Stimulated activated CD4-positive, alpha-beta T cell treated with anti-CD3 and anti-CD28 coated beads, Interleukin-1b, Interleukin-23, amount 100 ng/mL, for 1 hour (primary cell): ENCODE results near the gene FAM131A.

Experiments
- DNase-seq, 2 donors: peaks; one replicate each; pipeline ENCODE4 v3.0.0-alpha.2; 2020; ENCODE audit warnings: low read depth in 2 of 2

The FAM131A gene

DNA sequence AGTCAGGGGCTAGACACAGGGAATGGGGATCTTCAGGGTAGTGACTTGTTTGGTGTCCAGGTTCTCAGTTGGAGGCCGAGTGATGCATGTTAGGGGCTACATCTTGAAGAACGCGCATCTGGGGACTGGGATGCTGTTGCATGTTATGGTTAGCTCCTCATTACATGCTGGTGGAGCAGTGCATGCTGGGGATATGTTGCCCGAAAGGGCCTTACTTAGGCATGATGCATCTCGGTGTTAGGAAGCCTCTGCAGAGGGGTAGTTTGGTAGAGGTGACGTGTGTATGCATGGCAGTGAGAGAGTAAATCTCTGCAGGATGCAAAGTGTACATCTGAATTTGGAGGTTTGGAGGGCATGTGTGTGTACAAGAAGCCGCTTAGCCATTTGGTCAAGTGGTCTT is 20.6 kb upstream of the FAM131A start:
- no peak for DNase-seq

GRCh38 chr3:184317201-184317600 is 20.2 kb upstream of the FAM131A start:
- no peak for DNase-seq

GRCh38 chr3:184320104-184320445 is 17.3 kb upstream of the FAM131A start:
- DNase-seq = no peak

GRCh38 chr3:184321666-184322065 is 15.7 kb upstream of the FAM131A start:
- no peak for DNase-seq

DNA sequence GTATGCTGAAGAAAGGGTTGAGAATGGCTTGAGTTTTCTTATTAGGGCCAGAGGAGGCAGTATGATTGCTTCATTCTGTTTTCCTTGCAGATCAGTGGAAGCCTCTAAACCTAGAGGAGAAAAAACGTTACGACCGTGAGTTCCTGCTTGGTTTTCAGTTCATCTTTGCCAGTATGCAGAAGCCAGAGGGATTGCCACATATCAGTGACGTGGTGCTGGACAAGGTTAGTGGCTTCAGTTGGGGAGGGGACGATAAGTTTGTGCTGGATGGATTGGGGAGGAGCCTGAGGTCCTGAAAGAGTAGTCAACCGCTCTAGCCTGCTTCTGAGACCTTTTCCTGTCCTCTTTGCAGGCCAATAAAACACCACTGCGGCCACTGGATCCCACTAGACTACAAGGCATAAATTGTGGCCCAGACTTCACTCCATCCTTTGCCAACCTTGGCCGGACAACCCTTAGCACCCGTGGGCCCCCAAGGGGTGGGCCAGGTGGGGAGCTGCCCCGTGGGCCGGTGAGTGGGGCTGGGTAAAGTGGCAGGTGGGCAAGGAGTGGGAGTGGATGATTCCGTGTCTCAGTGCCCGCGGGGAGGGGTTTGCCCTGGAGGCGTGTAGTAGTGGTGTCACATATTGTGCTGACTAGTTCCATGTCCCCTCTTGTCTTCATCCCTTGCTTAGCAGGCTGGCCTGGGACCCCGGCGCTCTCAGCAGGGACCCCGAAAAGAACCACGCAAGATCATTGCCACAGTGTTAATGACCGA is 14.5 kb upstream of the FAM131A start:
- no peak for DNase-seq

GRCh38 chr3:184323696-184324095 is 13.7 kb upstream of the FAM131A start:
- no peak for DNase-seq

- DNase-seq = no peak
These were observed 12.1 kb upstream of the FAM131A start for GRCh38 chr3:184325269-184325668.

DNA sequence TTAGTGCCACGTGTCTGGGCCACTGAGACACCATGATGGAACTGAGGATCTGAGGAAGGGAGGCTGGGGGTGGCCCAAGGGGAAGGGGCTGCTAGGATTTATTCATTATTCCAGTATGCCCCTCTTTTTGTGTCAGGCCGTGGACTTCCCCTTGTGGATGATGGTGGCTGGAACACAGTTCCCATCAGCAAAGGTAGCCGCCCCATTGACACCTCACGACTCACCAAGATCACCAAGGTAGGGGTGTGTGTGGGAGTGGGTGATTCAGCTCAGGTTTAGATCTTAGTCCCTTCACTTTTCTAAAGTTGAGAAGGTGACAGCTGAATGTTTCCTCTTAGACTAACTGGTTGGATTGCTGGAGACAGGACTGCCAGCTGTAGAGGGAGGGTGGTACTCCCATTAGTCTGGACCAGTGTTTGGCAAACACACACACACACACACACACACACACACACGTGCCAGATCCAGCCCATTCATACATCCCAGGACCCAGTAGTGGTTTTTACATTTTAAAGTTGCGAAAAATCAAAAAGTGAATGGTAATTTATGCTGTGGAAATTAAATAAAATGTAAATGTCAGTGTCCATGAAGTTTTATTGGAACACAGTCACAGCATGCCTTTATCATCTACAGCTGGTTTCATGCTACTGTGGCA is 11.6 kb upstream of the FAM131A start:
- DNase-seq = peak in 1 of 2 donors; percentile 26

- DNase-seq = no peak
These were observed 10.2 kb upstream of the FAM131A start for GRCh38 chr3:184327171-184327570.

- no peak for DNase-seq
These were observed 8.9 kb upstream of the FAM131A start for GRCh38 chr3:184328516-184328915.

DNA sequence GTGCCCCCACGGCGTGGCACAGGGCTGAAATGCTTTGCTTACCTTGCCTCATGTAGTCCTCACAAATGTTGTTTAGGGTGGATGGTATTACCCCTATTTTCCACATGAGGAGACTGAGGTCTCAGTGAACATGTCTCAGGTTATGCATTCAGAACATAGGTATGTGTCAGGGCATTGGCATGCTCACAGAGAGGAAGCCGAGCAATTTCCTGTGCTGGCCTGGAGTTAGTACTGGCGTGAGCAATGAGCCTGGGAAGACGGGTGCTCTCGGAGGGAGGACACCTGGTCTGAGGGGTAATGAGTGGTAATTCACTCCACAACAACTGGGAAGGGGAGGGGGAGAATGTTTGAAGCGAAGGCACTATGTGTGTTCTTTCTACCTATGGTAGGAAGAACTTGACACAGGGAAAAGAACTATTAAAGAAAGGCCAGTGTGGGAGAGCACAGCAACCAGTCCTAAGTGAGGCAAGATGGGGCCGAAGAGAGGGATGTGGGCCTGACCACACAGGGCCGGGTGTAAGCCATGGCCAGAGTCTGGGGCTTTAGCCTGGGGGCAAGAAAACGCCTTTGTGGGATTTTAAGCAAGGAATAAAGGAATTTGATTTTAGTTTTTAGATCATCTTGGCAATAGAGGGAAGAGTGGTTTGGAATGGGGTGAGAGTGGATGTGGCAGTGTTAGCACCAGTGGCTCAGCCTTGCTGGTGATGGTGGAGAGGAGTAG is 4.9 kb upstream of the FAM131A start:
- no peak for DNase-seq

DNA sequence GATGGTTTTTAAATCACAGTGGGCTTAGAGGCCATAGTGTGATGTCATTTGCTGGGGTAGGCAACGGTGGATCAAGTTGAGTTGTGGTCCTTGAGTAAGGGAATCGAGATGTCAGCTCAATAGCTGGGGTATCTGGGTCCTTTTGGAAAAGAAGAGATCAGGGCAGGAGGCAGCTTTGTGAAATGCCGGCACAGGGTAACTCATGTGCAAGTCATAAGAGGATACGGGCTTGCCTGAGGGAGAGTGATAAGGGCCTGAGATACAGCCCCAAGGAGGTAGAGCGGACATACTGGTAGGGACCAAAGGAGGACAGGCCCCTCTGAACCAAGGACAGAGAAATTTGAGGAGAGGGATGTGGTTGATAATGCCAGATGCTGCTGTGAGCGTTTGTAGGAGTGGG is 4.2 kb upstream of the FAM131A start:
- no peak for DNase-seq

DNA sequence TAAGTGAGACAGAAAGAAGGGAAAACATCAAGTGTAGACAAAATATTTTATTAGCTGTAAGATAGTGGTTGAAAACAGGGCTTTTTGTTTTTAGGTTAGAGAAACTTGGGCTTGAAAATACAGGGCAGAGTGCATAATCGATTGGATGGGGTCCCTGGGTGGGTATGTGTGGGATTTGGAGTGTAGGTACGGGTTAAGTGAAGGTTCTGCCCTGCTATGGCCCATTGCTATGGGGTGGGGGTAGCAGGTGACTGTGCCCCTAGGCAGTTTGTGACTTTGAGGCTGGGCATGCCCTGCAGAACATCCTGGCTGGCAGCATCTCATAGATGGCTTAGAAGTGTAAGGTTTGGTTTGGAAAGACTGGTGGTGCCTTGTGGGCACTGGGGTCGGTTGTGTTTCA is 3.7 kb upstream of the FAM131A start:
- DNase-seq = no peak

DNA sequence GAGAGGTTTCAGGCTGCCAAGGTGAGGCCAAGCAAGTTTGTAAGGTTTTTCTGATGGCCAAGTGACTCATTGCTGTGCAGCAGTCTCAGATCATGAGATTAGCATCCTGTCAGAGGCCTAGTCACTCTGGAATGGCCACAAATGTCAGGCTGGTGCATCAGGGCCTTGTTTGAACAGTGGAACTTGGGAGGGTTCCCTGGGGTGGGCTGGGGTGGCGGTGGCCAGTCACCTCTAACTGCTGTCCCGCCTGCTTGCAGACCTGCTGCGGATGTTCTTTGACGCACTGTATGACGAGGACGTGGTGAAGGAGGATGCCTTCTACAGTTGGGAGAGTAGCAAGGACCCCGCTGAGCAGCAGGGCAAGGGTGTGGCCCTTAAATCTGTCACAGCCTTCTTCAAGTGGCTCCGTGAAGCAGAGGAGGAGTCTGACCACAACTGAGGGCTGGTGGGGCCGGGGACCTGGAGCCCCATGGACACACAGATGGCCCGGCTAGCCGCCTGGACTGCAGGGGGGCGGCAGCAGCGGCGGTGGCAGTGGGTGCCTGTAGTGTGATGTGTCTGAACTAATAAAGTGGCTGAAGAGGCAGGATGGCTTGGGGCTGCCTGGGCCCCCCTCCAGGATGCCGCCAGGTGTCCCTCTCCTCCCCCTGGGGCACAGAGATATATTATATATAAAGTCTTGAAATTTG is 2.8 kb upstream of the FAM131A start:
- no peak for DNase-seq

DNA sequence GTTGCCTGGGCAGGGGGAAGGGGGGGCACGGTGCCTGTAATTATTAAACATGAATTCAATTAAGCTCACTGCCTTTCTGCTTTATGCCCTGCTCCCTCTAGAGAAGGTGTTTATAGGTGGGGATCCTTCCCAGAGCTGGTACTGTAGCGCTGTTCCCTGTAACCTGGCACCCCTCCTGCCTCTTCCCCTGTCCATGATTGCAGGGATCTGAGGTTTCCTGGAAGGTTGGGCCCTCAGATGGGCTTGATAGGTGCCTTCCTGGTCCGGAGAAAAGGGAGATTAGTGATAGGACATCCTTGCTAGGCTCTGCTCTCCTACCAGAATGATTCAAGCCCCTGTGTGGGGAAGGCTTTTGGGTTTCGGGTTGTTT is 2.1 kb upstream of the FAM131A start:
- no peak for DNase-seq

DNA sequence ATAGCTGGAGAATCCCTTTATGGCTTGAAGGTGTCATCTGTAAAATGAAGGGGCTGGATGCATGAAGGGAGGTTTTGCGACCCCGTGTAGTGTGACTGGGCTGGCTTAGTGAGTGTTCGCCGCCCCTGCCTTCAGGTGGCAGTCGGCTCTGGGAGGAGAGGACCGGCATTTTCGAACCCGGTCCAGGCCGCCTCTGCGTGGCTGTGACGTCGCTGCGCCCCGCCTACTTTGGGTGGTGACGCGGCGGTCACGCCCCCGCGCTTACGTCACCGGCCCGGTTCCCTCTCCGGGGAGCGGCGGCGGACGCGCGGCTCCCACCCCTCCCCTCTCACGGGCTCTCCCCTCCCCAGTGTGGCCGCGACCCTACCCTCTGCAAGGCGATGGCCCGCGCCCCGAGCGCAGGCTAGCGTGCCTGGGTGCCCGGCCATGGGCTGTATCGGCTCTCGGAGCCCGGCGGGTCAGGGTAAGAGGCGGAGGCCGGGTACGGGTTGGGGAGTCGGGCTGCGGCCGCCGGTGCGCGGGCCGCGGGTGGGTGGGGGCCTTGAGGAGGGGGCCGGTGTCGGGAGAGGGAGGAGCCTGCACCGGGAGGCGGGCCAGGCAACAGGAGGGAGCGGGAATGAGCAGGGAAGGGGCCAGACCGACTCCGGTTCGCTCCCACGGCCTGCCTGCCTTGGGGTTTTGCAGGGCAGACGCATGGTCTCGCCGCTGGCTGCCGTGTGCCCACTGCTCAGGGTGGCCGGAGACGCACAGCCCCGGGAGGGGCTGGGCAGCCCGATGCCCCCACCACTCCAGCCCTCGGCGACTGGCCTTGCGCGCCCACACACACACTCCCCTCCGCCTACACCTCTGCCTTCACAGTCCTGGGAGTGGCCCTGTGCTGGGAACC is 1.5 kb upstream of the FAM131A start:
- peak; percentile 62 to 84 for DNase-seq

DNA sequence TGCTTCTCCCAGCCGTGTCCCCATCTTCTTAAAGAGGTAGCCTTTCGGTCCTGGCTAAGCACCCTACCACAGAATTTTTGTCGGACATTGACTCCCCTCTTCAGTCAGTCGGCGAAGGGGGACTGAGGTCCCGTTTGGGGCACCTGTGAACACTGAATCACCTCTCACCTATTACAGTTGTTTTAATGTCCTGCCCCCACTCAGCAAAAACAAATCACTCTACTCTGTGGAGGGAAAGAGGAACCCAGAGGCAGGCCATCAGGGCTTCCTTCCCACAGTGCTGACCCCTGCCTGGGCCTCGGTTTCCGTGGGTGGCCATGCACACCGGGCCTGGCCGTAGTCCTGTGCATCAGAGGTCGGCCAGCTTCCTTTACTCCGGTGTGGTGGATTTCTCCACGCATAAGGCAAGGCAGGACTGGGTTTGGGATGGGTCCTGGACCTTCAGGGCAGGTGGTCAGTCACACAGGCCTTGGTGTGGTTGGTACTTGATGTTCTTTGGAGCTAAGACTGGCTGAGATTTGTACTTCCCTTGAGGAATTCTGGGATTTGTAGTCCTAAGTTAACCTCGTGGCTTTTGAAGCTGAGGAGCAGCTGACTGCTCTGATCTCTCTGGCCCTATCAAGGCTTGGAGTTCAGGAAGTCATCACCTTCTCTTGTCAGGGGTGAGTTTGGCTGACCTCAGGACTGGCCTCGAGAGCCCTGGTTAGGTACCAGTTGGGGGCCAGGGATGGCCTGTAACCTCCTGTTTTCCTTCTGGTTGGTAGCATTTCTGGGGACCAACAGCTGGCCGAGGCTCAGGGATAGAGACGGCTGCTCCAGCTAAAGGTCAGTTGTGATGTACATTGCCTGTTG is 627 bp upstream of the FAM131A start:
- DNase-seq = no peak

DNA sequence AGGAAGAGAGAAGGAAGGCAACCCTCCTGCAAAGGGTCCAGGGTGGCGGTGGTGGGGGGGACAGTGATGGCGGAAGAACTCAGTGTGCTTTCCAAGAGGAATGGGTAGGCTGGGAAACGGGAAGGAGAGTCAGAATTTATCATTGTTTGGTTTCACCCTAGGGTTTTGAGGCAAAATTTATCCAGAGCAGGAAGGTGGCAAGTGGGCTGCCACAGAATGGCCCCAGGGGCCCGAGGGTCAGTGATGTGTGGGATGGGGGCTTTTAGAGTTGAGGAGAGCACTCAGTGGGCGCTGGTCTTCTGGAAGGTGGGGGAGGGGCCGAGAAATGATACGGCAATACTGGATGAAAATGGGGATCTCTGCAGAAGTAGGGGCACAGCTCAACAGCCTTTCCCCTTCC is 581 bp downstream of the FAM131A start:
- no peak for DNase-seq

DNA sequence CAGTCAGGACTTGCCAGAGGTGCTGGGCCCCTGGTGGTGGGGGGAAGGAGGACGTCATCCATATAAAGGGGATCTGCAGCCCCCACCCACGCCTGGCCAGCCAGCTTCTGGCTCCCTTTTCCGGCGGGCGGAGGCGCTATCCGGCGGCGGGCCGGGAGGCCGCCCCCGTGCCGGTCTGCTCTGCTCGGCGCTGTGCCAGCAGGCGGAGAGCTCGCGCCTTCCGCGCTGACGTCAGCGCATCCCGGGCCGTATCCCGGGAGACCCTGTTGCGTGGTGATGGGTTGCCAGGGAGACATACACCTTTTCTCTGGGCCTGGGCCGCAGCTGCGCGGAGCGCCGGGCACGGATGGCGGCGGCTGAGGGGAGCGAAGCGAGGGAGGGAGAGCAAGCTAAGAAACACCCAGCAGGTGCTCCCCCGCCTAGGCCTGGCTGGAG is 1.1 kb downstream of the FAM131A start:
- DNase-seq = no peak

- DNase-seq = no peak
These were observed 1.6 kb downstream of the FAM131A start for GRCh38 chr3:184339001-184339400.
